Measurements from ENCODE around the gene BAIAP2. TPM values are rescaled to one million over a fixed set of nuclear protein-coding genes. Genes with fewer than 3 reads are reported as not detected.
A peak's percentile ranks its signal among the peaks of the same experiment; 100 is the strongest.

The BAIAP2 gene
- total and polyA plus RNA-seq, 2 of the 13 experiments (the other 11 are each of a cell fraction or from before 2014, with no cell fraction given): 22.5 to 24.0 TPM

GRCh38 chr17:81034779-81035520 lies at the start of gene BAIAP2 (continued):
- TF ChIP-seq MIER2 (CRISPR knock-in tag; IDR thresholded peaks at IDR 0.05) (0 out of 2 replicates have a peak, but pooled peaks have one; percentile 43), RXRA (CRISPR knock-in tag; IDR thresholded peaks at IDR 0.05) (peak; percentile 55; the same call in 1 of the 2 replicates), ARNT (IDR thresholded peaks at IDR 0.05) (no peak), RELA (CRISPR knock-in tag; IDR thresholded peaks at IDR 0.05) (0 out of 2 replicates have a peak, but pooled peaks have one; percentile 34), RBFOX2 (IDR thresholded peaks at IDR 0.05; ENCODE audit: low read depth, low read length) (peak; percentile 96), ZNF713 (CRISPR knock-in tag; IDR thresholded peaks at IDR 0.05) (0 out of 2 replicates have a peak, but pooled peaks have one; percentile 84), ELK4 (CRISPR knock-in tag; IDR thresholded peaks at IDR 0.05; ENCODE audit: borderline replicate concordance) (no peak), ZNF101 (CRISPR knock-in tag; IDR thresholded peaks at IDR 0.05; ENCODE audit: borderline replicate concordance, low read depth) (no peak), ZNF33A (CRISPR knock-in tag; IDR thresholded peaks at IDR 0.05; ENCODE audit: borderline replicate concordance) (no peak), ZNF567 (CRISPR knock-in tag; IDR thresholded peaks at IDR 0.05; ENCODE audit: borderline replicate concordance) (0 out of 2 replicates have a peak, but pooled peaks have one; percentile 55), AFF4 (CRISPR knock-in tag; IDR thresholded peaks at IDR 0.05) (0 out of 2 replicates have a peak, but pooled peaks have one; percentile 43), ZNF850 (CRISPR knock-in tag; conservative IDR thresholded peaks at IDR 0.05) (no peak), ZNF639 (CRISPR knock-in tag; conservative IDR thresholded peaks at IDR 0.05) (0 out of 2 replicates have a peak, but pooled peaks have one; percentile 8), CREB3 (CRISPR knock-in tag; IDR thresholded peaks at IDR 0.05) (no peak), YY1 (IDR thresholded peaks at IDR 0.05; ENCODE audit: insufficient read depth, insufficient replicate concordance, low read depth, low read length) (peak; percentile 46), PCBP2 (optimal IDR thresholded peaks at IDR 0.05; ENCODE audit: low read depth, low read length, poor library complexity, severe bottlenecking) (no peak), GZF1 (CRISPR knock-in tag; IDR thresholded peaks at IDR 0.05) (0 out of 2 replicates have a peak, but pooled peaks have one; percentile 49), TSC22D2 (CRISPR knock-in tag; IDR thresholded peaks at IDR 0.05; ENCODE audit: borderline replicate concordance) (peak; percentile 75; the same call in 1 of the 2 replicates), ZBTB38 (CRISPR knock-in tag; IDR thresholded peaks at IDR 0.05) (peak; percentile 99), SOX6 (IDR thresholded peaks at IDR 0.05) (no peak), SOX6 (CRISPR knock-in tag; IDR thresholded peaks at IDR 0.05) (peak; percentile 39; the same call in 1 of the 2 replicates), RARA (CRISPR knock-in tag; IDR thresholded peaks at IDR 0.05) (0 out of 2 replicates have a peak, but pooled peaks have one; percentile 19), SMAD9 (CRISPR knock-in tag; IDR thresholded peaks at IDR 0.05) (0 out of 2 replicates have a peak, but pooled peaks have one; percentile 45)
